Central memory CD4-positive, alpha-beta T cell (primary cell): ENCODE results near the gene LPIN1.
"Not testable (repeated sequence)": the region's sequence is repeated elsewhere in the genome, so short reads cannot be mapped to it uniquely, and the experiment has no call there.

ENCODE experiments used
- DNase-seq: peaks from one replicate; pipeline ENCODE4 v3.0.0; 2022

Gene LPIN1

DNA sequence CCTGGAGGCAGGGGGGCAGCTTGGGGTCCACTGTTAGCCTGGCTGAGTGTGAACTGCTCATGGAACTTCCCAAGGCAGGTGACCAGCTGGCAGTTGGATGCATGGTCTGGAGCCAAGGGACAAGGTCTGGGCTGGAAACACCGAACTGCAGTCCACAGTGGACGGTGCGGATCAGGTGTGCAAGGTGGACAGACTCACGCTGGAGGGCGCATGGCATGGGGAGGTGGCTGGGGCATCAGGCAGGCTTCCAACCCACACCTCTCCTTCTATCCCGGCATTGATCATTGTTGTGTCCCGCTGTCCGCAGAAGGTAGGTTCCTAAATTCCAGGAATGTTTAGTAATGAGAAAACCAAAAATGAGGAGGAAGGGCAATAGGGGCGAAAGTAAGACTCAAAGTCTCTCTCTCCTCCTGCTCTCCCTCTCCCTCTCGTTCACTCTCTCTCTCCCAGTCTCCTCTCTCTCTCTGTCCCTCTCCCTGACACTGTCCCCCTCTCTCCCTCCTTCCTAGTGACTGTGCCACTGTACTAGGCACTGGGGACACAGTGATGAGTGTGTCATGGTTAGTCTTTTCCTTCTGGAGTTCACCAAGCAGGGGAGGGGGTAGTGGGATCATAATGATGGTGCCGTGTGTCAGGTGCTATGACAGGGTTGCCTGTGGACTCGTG is 30.3 kb upstream of the LPIN1 start:
- DNase-seq = no peak

GRCh38 chr2:11716689-11717321 is 29.6 kb upstream of the LPIN1 start:
- no peak for DNase-seq

DNA sequence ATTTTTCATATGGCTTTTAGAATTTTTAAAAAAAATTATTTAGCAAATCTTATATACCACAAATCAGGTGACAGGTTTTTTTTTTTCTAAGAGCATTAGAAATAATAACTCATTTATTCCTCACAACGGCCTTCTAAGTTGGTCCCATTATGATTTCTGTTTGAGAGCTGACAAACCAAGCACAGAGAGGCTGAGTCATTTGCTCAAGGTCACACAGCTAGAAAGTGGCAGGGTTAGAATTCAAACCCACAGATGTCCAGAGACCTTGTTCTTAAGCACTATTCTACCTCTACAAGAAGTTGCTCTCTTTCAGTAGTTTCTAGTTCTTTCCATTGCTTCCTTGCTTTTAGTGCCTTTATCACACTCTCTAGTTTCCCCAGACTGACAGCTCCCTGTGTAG is 28.8 kb upstream of the LPIN1 start:
- no peak for DNase-seq

DNA sequence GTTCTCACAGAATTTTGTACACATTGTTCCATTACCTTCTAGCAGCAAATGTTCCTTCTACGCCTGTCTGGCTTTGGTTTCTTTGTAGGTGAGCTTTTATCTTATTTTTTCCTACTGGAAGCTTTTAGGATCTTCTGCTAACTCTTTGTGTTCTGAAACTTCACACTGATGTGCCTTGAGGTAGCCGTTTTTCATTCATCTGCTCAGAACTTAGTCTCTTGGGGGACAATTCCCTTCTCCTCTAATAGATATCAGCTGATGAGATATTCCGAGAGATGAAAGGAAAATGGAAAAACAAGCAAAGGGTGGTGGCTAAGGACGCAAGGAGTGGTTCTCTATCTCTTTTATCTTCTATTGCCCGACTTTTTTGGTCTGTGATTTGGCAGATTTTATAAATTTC is 27.8 kb upstream of the LPIN1 start:
- no peak for DNase-seq

DNA sequence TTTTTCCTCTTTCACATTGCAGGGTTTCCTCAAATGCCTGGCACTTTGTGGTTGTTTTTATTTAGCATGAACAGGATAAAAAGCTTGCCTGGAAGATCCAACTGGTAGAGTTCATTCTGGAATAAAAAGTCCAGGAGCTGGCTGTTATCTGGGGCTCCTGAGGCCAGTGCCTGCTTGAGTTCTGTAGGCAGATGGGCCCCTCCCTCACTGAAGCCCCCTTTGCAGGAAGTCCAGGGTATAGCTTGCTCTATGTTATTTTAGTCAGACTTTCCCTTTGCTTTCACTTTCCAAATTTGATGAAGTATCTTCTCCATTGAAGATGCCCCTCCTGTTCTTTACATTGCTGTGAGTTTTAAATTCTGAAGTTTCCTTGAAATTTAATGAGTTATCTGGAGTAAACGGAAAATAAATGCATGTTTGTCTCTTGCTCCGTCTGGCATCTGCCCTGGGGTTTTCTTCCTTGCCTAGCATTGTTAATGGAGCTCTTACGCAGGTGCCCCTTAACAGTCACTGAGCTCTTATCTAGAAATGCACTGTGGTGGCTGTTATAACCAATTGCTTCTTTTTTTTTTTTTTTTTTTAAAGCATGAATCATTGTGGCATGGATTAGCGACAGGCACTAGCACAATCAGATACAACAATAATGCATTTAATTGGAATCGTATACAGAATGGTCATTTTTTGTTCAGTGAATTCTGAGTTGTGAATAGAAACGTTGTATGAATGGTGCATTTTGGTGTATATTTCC is 27.0 kb upstream of the LPIN1 start:
- no peak for DNase-seq

- DNase-seq = no peak
Measured at GRCh38 chr2:11720752-11721151, 25.7 kb upstream of the LPIN1 start.

DNA sequence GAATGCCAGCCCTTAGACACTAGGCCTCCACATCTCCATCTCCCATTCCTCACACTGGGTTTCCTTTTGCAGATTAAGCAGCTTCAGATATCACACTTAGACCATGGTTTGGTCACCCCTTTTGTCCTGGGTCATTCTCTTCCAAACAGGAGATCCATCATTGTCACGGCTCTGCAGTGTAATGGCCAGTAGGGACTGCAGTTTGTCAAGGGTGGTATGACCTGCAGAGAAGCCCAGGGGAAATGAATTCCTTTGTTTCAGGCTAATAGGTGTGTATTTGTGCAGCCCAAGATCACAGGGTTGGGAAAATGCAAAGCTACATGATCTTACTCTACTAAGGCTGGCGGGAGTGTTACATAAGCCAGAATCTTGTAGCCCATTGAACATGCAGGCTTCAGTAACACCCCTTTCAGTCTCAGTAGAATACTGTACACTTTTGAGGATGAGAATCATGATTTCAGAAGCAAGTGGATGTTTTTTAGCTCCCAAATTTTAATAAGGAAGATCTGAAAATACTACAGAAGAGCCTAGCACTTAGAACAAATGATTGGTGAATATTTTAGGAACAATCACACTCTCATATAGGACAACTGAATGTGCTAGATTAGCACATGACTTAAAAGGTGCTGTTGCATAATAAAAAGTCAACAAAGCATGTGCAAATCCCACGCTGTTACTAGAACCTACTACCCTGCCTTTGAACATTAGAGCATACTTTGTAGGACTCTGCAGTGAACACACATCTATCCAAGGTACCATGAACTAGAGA is 24.0 kb upstream of the LPIN1 start:
- DNase-seq = no peak

- no peak for DNase-seq
Measured at GRCh38 chr2:11723061-11723371, 23.4 kb upstream of the LPIN1 start.

DNA sequence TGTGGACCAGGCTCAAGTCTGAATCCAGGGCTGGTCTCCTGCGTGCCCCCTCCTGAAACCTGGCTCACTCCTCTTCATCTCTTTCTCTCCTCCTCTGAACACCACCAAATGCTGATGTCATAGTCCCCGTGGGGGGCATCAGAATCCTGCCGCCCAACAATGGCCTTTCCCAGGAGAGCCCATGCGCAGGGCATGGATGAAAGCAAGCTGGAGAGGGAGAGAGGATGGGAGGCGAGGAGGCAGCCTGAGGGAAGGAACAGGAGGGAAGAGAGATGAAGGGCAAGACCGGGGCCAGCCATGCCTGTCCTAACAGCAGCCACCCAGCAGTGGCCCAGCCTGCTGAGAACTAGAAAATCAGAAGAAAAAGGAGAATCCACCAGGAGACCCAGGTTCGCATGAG is 22.3 kb upstream of the LPIN1 start:
- DNase-seq = no peak

DNA sequence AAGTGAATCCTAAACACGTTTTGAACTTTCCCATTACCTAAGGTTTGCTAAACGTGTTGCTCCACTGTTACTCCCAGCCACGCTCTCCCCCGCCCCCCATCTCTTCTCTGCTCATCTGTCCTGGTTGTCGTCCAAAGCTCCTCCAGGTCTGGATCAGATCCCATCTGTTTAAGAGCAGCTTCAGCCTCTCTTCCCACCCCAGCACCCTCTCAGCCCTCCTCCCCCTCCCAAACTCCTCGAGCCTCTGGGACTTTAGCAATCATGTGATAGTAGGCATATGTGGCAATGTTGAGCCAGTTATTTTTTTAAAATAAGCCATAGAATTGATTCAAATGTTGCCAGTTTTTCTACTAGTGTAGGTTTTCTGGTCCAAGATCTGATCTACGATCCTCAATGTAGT is 20.0 kb upstream of the LPIN1 start:
- no peak for DNase-seq

DNA sequence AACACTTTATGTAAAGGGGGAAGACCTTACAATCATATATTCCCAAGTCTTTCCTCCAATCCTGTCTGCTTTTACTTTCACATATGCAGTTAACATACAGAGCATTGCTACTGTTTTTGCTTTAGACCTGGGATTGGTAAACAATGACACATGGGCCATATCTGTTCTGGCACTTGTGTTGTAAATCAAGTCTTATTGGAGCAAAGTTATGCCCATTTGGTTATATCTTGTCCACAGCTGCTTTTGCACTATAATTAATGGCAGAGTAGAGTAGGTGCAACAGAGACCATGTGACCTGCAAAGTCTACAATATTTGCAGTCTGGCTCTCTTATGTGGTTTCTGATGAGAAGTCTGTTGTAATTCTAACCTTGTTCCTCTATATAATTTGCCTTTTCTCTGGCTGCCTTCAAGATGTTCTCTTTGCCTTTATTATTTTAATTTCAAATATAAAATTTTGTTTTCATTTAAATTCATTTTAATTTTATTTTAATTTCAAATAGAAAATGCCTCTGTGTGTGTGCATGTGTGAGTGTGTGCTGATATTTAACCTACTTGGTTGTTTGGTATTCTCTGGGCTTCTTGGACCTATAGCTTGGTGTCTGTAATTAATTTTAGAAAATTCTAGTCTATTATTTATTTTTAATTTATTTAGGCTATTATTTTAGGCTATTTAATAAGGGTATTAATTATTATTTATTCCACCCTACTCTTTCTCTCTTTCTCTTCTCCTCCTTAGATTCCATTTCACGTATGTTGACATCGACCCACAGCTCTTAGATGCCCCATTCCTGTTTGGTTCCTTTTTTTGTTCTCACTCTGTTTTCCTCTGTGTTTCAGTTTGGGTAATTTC is 16.8 kb upstream of the LPIN1 start:
- no peak for DNase-seq

DNA sequence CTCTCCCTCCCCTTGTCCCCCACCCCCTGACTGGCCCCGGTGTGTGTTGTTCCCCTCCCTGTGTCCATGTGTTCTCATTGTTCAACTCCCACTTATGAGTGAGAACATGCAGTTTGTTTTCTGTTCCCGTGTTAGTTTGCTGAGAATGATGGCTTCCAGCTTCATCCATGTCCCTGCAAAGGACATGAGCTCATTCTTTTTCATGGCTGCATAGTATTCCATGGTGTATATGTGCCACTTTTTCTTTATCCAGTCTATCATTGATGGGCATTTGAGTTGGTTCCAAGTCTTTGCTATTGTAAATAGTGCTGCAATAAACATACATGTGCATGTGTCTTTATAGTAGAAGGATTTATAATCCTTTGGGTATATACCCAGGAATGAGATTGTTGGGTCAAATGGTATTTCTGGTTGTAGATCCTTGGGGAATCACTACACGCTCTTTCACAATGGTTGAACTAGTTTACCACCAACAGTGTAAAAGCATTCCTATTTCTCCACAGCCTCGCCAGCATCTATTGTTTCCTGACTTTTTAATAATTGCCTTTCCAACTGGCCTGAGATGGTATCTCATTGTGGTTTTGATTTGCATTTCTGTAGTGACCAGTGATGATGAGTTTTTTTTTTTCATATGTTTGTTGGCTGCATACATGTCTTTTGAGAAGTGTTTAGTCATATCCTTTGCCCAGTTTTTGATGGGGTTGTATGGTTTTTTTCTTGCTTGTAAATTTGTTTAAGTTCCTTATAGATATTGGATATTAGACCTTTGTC is 15.0 kb upstream of the LPIN1 start:
- DNase-seq = not testable (repeated sequence)

GRCh38 chr2:11732587-11732986 is 13.8 kb upstream of the LPIN1 start:
- DNase-seq = no peak

DNA sequence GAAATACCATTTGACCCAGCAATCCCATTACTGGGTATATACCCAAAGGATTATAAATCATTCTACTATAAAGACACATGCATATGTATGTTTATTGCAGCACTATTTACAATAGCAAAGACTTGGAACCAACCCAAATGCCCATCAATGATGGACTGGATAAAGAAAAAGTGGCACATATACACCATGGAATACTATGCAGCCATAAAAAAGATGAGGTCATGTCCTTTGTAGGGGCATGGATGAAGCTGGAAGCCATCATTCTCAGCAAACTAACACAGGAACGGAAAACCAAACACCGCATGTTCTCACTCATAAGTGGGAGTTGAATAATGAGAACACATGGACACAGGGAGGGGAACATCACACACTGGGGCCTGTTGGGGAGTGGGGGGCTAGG is 8.6 kb upstream of the LPIN1 start:
- not testable (repeated sequence) for DNase-seq

- no peak for DNase-seq
Measured at GRCh38 chr2:11738589-11739436, 7.6 kb upstream of the LPIN1 start.

GRCh38 chr2:11740723-11741122 is 5.7 kb upstream of the LPIN1 start:
- no peak for DNase-seq

DNA sequence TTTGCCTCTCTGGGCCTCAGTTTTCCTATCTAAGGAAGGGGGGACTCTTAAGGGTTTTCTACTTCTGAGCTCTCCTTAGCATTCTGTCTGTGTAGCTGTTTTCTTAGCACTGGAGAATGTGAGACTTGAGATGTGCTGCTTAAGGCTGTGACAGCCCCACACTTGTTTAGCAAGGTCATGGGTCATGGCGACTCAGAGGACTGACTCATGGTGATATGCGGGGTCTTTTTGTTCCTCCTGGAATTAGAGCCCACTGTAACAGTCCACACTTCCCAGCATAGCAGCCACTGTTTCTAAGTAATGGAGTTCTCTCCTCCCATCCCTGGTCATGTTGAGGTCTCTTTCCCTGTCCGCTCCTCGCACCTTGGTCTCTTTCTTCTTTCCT is 4.1 kb upstream of the LPIN1 start:
- DNase-seq = no peak

DNA sequence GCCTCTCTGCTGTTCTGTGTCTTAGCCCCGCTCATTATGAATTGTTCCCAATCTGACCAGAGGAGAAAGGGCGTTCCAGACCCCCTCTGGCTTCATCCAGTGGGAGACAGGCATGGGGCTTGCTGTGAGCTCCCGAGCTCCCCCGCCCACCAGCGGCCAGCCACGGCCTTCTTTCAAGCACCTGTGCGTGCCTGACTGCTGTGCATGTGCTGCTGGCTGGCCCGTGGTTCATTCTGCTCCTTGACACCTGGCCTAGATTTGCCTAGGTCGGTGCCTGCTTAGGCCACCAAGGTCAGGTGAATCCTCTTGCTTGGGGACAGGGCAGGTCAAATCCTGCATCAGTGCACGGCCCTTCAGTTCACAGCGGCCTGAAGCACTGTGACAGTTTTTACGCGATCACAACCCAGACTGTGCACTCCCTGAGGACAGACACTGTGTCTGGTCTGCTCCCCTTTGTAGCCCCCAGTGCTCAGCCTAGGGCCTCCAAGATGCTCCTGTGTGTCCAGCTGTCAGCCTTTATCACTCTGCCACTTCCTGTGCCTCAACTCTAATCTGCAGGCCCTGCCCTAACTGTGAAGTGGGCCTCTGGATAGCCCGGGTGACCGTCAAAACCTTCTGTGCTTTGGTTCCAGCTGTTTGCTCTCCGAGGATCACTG is 3.6 kb upstream of the LPIN1 start:
- DNase-seq = no peak

DNA sequence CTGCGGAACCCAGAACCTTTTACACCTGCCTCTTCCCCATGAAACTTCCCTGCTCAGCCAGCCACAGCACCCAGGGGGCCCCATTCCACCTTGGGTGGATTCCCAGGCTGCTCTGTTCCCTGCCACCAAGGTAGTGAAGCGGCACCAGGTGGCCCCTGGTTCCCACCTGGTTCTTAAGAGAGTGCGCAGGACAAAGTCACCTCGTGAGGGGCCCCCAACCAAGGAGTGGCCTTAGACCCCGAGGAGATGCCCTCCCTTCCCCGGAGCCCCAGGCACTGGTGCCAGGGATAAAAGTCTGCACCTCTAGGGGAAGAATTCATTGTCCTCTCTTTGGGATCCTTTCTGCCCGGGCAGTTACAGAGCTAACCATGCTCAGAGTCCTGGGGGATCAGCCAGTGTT is 3.1 kb upstream of the LPIN1 start:
- DNase-seq = no peak

DNA sequence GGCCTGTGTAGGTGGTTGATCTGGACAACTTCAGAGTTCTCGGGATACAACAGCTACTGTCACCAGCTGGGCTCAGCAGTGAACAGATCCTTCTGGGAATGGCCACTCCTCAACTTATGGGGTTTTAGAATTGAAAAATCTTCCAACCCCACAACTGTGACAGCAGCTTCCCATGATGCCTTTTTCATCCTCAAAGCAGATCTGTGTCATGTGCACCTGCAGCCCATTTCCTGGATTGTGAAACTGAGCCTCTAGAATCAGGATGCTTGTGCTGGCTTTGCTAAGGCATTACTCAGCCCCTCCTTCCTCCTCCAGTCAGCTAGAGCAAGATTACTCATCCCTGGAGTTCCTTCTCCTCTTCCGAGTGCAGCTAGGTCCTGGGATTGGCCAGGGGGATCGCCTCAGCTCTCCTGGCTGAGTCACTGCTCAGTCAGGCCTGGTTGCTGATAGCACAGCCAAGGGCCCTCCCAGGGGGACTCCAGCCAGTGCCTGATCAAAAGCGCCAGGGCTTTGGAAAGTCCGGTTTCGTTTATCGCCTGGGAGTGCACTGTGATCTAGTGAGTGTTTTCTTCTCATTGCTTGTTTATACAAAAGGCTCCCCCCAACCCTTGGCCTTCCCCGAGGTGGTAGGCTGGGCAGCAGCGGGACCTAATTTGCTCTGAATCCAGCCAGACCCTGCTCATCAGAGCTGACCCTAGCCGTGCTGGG is 2.4 kb upstream of the LPIN1 start:
- peak; percentile 57 for DNase-seq
